DOHH2 (cell line): Measurements from ENCODE around the gene FAM240B.

Experiments used
- CTCF ChIP-seq: fragments of 200-600 bp; sonication (generic); IDR thresholded peaks from one replicate; pipeline ENCODE4 v1.5.1; 2014; ENCODE audit warnings: antibody characterized with exemption, mild to moderate bottlenecking, low read depth, low read length; ENCODE audit not compliant: poor library complexity, severe bottlenecking
- EZH2phosphoT487 ChIP-seq: fragments of 200-600 bp; sonication (generic); IDR thresholded peaks from 2 replicates; pipeline ENCODE4 v1.6.1; 2017; ENCODE audit warnings: borderline replicate concordance, mild to moderate bottlenecking, antibody characterized with exemption, low read length, moderate library complexity, mixed read lengths

- TF ChIP-seq CTCF (no peak), EZH2phosphoT487 (no peak)
Measured at GRCh38 chr9:38737246-38737645, 17.3 kb upstream of the FAM240B start.
